HepG2 (cell line): ENCODE data around the gene ZMPSTE24. TPM values are rescaled to one million over a fixed set of nuclear protein-coding genes. Genes with fewer than 3 reads are reported as not detected.
A peak's percentile ranks its signal among the peaks of the same experiment; 100 is the strongest.

Experiments used
- AGO1 ChIP-seq: fragments of 200-400 bp; formaldehyde crosslinking; IDR thresholded peaks from 2 replicates; pipeline ENCODE4 v1.6.1; 2017; ENCODE audit warnings: mild to moderate bottlenecking, low read depth, low read length, moderate library complexity; ENCODE audit not compliant: poor library complexity, severe bottlenecking
- ATF7 ChIP-seq, 2 experiments: fragments of 450-650 bp in 1 of 2; sonication (generic) in 1 of 2; formaldehyde crosslinking in 1 of 2; IDR thresholded peaks; 2 replicates each; pipeline versions ENCODE4 v1.4.0 to v1.6.1; 2016 to 2020; ENCODE audit warnings: antibody characterized with exemption in 1 of 2, mild to moderate bottlenecking in 1 of 2, missing genetic modification reagents in 1 of 2
- CENPT ChIP-seq: sonication (generic); formaldehyde crosslinking; IDR thresholded peaks from 2 replicates; pipeline ENCODE4 v1.8.0; 2022; ENCODE audit warnings: low read depth, mild to moderate bottlenecking, moderate library complexity, missing genetic modification reagents
- FOXM1 ChIP-seq: sonication (generic); formaldehyde crosslinking; IDR thresholded peaks from 2 replicates; pipeline ENCODE4 v1.5.0; 2020; ENCODE audit warnings: missing genetic modification reagents
- GMEB2 ChIP-seq: IDR thresholded peaks from 2 replicates; pipeline ENCODE4 v1.6.1; 2016; ENCODE audit warnings: missing biosample characterization, missing genetic modification reagents, low read depth
- HIVEP1 ChIP-seq: sonication (generic); formaldehyde crosslinking; IDR thresholded peaks from 2 replicates; pipeline ENCODE4 v1.4.0; 2020; ENCODE audit warnings: mild to moderate bottlenecking, missing genetic modification reagents
- MXD1 ChIP-seq: sonication (generic); formaldehyde crosslinking; IDR thresholded peaks from 2 replicates; pipeline ENCODE4 v1.4.0; 2020; ENCODE audit warnings: mild to moderate bottlenecking, missing genetic modification reagents
- SPEN ChIP-seq: sonication (generic); formaldehyde crosslinking; IDR thresholded peaks from 2 replicates; pipeline ENCODE4 v1.5.1; 2020; ENCODE audit warnings: low read depth, mild to moderate bottlenecking, missing genetic modification reagents
- TAF1 ChIP-seq: sonication (generic); formaldehyde crosslinking; IDR thresholded peaks from 2 replicates; pipeline ENCODE4 v1.4.0; 2020; ENCODE audit warnings: missing genetic modification reagents
- TEF ChIP-seq: sonication (generic); formaldehyde crosslinking; IDR thresholded peaks from 2 replicates; pipeline ENCODE4 v1.5.0; 2020; ENCODE audit warnings: missing genetic modification reagents
- THAP9 ChIP-seq: sonication (generic); formaldehyde crosslinking; IDR thresholded peaks from 2 replicates; pipeline ENCODE4; 2020; ENCODE audit warnings: missing genetic modification reagents, mild to moderate bottlenecking, borderline replicate concordance
- ZNF138 ChIP-seq: sonication (generic); formaldehyde crosslinking; IDR thresholded peaks from 2 replicates; pipeline ENCODE4 v1.5.0; 2020; ENCODE audit warnings: mild to moderate bottlenecking, low read depth, missing genetic modification reagents
- ZNF205 ChIP-seq: IDR thresholded peaks from 2 replicates; pipeline ENCODE4 v1.6.1; 2018; ENCODE audit warnings: missing biosample characterization, missing genetic modification reagents
- ZNF512 ChIP-seq: sonication (generic); formaldehyde crosslinking; IDR thresholded peaks from 2 replicates; pipeline ENCODE4 v1.4.0; 2020; ENCODE audit warnings: mild to moderate bottlenecking, missing genetic modification reagents
- ZNF577 ChIP-seq: sonication (generic); formaldehyde crosslinking; IDR thresholded peaks from 2 replicates; pipeline ENCODE4 v1.4.0; 2020; ENCODE audit warnings: mild to moderate bottlenecking, low read depth, missing genetic modification reagents, borderline replicate concordance
- ZNF773 ChIP-seq: sonication (generic); formaldehyde crosslinking; IDR thresholded peaks from 2 replicates; pipeline ENCODE4 v1.4.0; 2020; ENCODE audit warnings: missing genetic modification reagents, borderline replicate concordance
- polyA plus RNA-seq, 8 experiments: library from polyadenylated mRNA; depleted of rRNA in 3 of 8; stranded (reverse) in 7 of 8; unstranded in 1 of 8; fragments of >200 nt; fragmentation: Illumina TruSeq in 4 of 8; extraction: Trizol in 4 of 8; gene quantifications; 2 replicates each; pipeline versions ENCODE4 v1.2.1 to v1.2.3, GENCODE V29; 2011 to 2016; ENCODE audit warnings: low read depth in 4 of 8, missing spikeins in 1 of 8, mixed read lengths in 1 of 8; ENCODE audit not compliant: insufficient read depth in 1 of 8
- total RNA-seq, 5 experiments: library from RNA; depleted of rRNA; stranded (reverse); fragments of >200 nt; fragmentation: Illumina TruSeq; extraction: Trizol; gene quantifications; 2 replicates each; pipeline ENCODE4 v1.2.3, GENCODE V29; 2016; ENCODE audit warnings: low read depth in 1 of 5

Gene ZMPSTE24
- total and polyA plus RNA-seq, 2 of the 13 experiments (the other 11 are each of a cell fraction or from before 2014, with no cell fraction given), result 13.6 to 60.2 TPM

GRCh38 chr1:40257688-40258444, at the start of gene ZMPSTE24 (continued):
- TF ChIP-seq ZNF205 (CRISPR knock-in tag) (peak; percentile 94), ATF7 (IDR thresholded peaks at IDR 0.05) (0 out of 2 replicates have a peak, but pooled peaks have one; percentile 5), ATF7 (CRISPR knock-in tag; IDR thresholded peaks at IDR 0.05) (peak; percentile 79; the same call in 1 of the 2 replicates), HIVEP1 (peak; percentile 90; the same call in 1 of the 2 replicates), ZNF512 (CRISPR knock-in tag) (no peak), THAP9 (CRISPR knock-in tag) (peak; percentile 100), MXD1 (peak; percentile 91), TEF (CRISPR knock-in tag) (no peak), CENPT (CRISPR knock-in tag) (no peak), ZNF577 (CRISPR knock-in tag) (no peak), GMEB2 (CRISPR knock-in tag) (peak; percentile 52; the same call in 1 of the 2 replicates), ZNF773 (CRISPR knock-in tag) (0 out of 2 replicates have a peak, but pooled peaks have one; percentile 47), FOXM1 (no peak), SPEN (peak; percentile 96), ZNF138 (peak; percentile 79; the same call in 1 of the 2 replicates), TAF1 (CRISPR knock-in tag) (peak; percentile 89), AGO1 (no peak)
